GM12873 (cell line): ENCODE measurements around the gene KRTAP12-1.
"Not testable (repeated sequence)": the region's sequence is repeated elsewhere in the genome, so short reads cannot be mapped to it uniquely, and the experiment has no call there.

Experiments
- CTCF ChIP-seq: IDR thresholded peaks from 2 replicates; pipeline ENCODE4 v1.5.1; 2012; ENCODE audit warnings: low read depth, mild to moderate bottlenecking, moderate library complexity, low read length, control low read depth; ENCODE audit not compliant: insufficient read depth; ENCODE audit errors: missing control alignments

The KRTAP12-1 gene

GRCh38 chr21:44701023-44701400 lies 19.0 kb upstream of the KRTAP12-1 start:
- TF ChIP-seq CTCF, result no peak

GRCh38 chr21:44700101-44701022 lies 18.4 kb upstream of the KRTAP12-1 start:
- no peak for TF ChIP-seq CTCF

- TF ChIP-seq CTCF, result no peak
These were observed 17.6 kb upstream of the KRTAP12-1 start for GRCh38 chr21:44699502-44700001.

- TF ChIP-seq CTCF, result no peak
These were observed 16.1 kb upstream of the KRTAP12-1 start for GRCh38 chr21:44697811-44698734.

- TF ChIP-seq CTCF, result not testable (repeated sequence)
These were observed 15.3 kb upstream of the KRTAP12-1 start, which contains the start of gene KRTAP10-12 for GRCh38 chr21:44697172-44697810. TSS of gene KRTAP10-12 (plus strand) at chr21:44697172. CDS start at chr21:44697202, 30 bp downstream.

GRCh38 chr21:44696572-44696971 lies 14.6 kb upstream of the KRTAP12-1 start:
- TF ChIP-seq CTCF, result no peak

- TF ChIP-seq CTCF, result no peak
These were observed 13.7 kb upstream of the KRTAP12-1 start for GRCh38 chr21:44695641-44696040.
